Esophagus muscularis mucosa (tissue), 3 donors: ENCODE measurements around the gene NMU.

Source experiments
- CTCF ChIP-seq, 3 experiments: fragments of 200-600 bp in 2 of 3; fragments of 450-650 bp in 1 of 3; sonication (generic) in 2 of 3; IDR thresholded peaks; one replicate each; pipeline ENCODE4 v1.5.1; 2017 to 2019; ENCODE audit warnings: antibody characterized with exemption in 3 of 3, mild to moderate bottlenecking in 2 of 3, moderate library complexity in 1 of 3
- POLR2A ChIP-seq: fragments of 450-650 bp; IDR thresholded peaks from one replicate; pipeline ENCODE4 v1.6.1; 2017; ENCODE audit warnings: antibody characterized with exemption, moderate library complexity, mild to moderate bottlenecking, low read depth

GRCh38 chr4:55673424-55673823 is 37.3 kb upstream of the NMU start:
- TF ChIP-seq POLR2A (no peak), CTCF (IDR thresholded peaks at IDR 0.05) (no peak)
